CD4-positive, alpha-beta T cell treated with Interleukin-17A for 4 hours (primary cell): ENCODE data around the gene PTPRU.

ENCODE experiments used
- DNase-seq: peaks from one replicate; pipeline ENCODE4 v3.0.0-alpha.2; 2020; ENCODE audit warnings: mixed read lengths

Gene PTPRU

GRCh38 chr1:29343476-29343875, 107.2 kb downstream of the PTPRU start:
- no peak for DNase-seq

GRCh38 chr1:29343908-29344307, 107.6 kb downstream of the PTPRU start:
- no peak for DNase-seq

- no peak for DNase-seq
Measured at GRCh38 chr1:29344336-29344735, 108.0 kb downstream of the PTPRU start.

GRCh38 chr1:29346576-29346975, 110.3 kb downstream of the PTPRU start:
- no peak for DNase-seq

- DNase-seq, result no peak
Measured at GRCh38 chr1:29349871-29350491, 113.7 kb downstream of the PTPRU start.

- no peak for DNase-seq
Measured at GRCh38 chr1:29352719-29353420, 116.5 kb downstream of the PTPRU start.

GRCh38 chr1:29354511-29355098, 118.3 kb downstream of the PTPRU start:
- no peak for DNase-seq

GRCh38 chr1:29355375-29355774, 119.1 kb downstream of the PTPRU start:
- DNase-seq, result no peak

GRCh38 chr1:29356663-29357062, 120.3 kb downstream of the PTPRU start:
- DNase-seq, result no peak

GRCh38 chr1:29357452-29357851, 121.1 kb downstream of the PTPRU start:
- DNase-seq, result no peak

GRCh38 chr1:29358183-29358582, 121.9 kb downstream of the PTPRU start:
- DNase-seq, result no peak

GRCh38 chr1:29360768-29361167, 124.4 kb downstream of the PTPRU start:
- no peak for DNase-seq

- DNase-seq, result no peak
Measured at GRCh38 chr1:29361686-29362085, 125.4 kb downstream of the PTPRU start.

- no peak for DNase-seq
Measured at GRCh38 chr1:29362116-29362515, 125.8 kb downstream of the PTPRU start.

- no peak for DNase-seq
Measured at GRCh38 chr1:29362764-29363163, 126.4 kb downstream of the PTPRU start.

- DNase-seq, result no peak
Measured at GRCh38 chr1:29363536-29363935, 127.2 kb downstream of the PTPRU start.

GRCh38 chr1:29364101-29364678, 127.9 kb downstream of the PTPRU start:
- no peak for DNase-seq

GRCh38 chr1:29365906-29366670, 129.8 kb downstream of the PTPRU start:
- DNase-seq, result no peak

- DNase-seq, result no peak
Measured at GRCh38 chr1:29368936-29369932, 132.9 kb downstream of the PTPRU start.

- no peak for DNase-seq
Measured at GRCh38 chr1:29370067-29370466, 133.7 kb downstream of the PTPRU start.

GRCh38 chr1:29371332-29371731, 135.0 kb downstream of the PTPRU start:
- DNase-seq, result no peak

- DNase-seq, result no peak
Measured at GRCh38 chr1:29372108-29372507, 135.8 kb downstream of the PTPRU start.
